Panc1 (cell line): ENCODE results near the gene SPATA21. TPM values are rescaled to one million over a fixed set of nuclear protein-coding genes. Genes with fewer than 3 reads are reported as not detected.

Experiments used
- ATAC-seq: fragments of 200-7000 bp; cut with Tn5 transposase; 2 replicates; pipeline ENCODE4 v1.9.1; 2020; ENCODE audit warnings: mild to moderate bottlenecking, moderate library complexity
- BruUV-seq: library from RNA; stranded (reverse); fragments of 400-500 nt; replicated peaks from 2 replicates; lab custom pipeline; 2021; lab: Mats Ljungman, UMichigan
- CTCF ChIA-PET: fragments of 300-600 bp; sonication (Branson Sonifier 250); formaldehyde crosslinking; loops from one replicate; lab custom pipeline; 2022; ENCODE audit warnings: antibody characterized with exemption; lab: Charles Lee
- POLR2A ChIA-PET: fragments of 300-600 bp; sonication (Branson Sonifier 250); formaldehyde crosslinking; loops from one replicate; lab custom pipeline; 2022; ENCODE audit warnings: antibody characterized with exemption; lab: Charles Lee
- DNase-seq: peaks from one replicate; pipeline ENCODE4 v3.0.0-alpha.2; 2010; ENCODE audit warnings: low read depth, low spot score
- H3K27ac ChIP-seq: 2 replicates; pipeline ENCODE4 v1.5.1; 2011; ENCODE audit warnings: mild to moderate bottlenecking, low read length, inconsistent platforms
- H3K27me3 ChIP-seq: fragments of 200-500 bp; sonication (Bioruptor generic); 2 replicates; pipeline ENCODE4 v1.6.0; 2014; ENCODE audit warnings: low read length, inconsistent platforms; ENCODE audit not compliant: control insufficient read depth, insufficient read depth
- H3K36me3 ChIP-seq: fragments of 200-500 bp; sonication (Bioruptor generic); 2 replicates; pipeline ENCODE4 v1.5.1; 2014; ENCODE audit warnings: inconsistent platforms, mild to moderate bottlenecking, low read length, moderate library complexity; ENCODE audit not compliant: control insufficient read depth, insufficient read depth
- H3K4me1 ChIP-seq: 2 replicates; pipeline ENCODE4 v1.5.1; 2011; ENCODE audit warnings: inconsistent platforms, mild to moderate bottlenecking, low read length, moderate library complexity; ENCODE audit not compliant: control insufficient read depth, insufficient read depth
- H3K4me3 ChIP-seq, 2 experiments: 2 replicates each; pipeline ENCODE4 v1.5.1; 2011 to 2012; ENCODE audit warnings: low read depth in 2 of 2, low read length in 2 of 2, mild to moderate bottlenecking in 2 of 2, inconsistent platforms in 1 of 2, moderate library complexity in 1 of 2
- H3K9me3 ChIP-seq: fragments of 200-500 bp; sonication (Bioruptor generic); 2 replicates; pipeline ENCODE4 v1.5.1; 2014; ENCODE audit warnings: low read depth, mild to moderate bottlenecking, inconsistent platforms, low read length, moderate library complexity; ENCODE audit not compliant: control insufficient read depth, insufficient read depth
- CTCF ChIP-seq: fragments of 450-650 bp; IDR thresholded peaks from 2 replicates; pipeline ENCODE4 v1.5.1; 2017; ENCODE audit warnings: mild to moderate bottlenecking
- POLR2AphosphoS5 ChIP-seq: IDR thresholded peaks from 2 replicates; pipeline ENCODE4 v1.6.1; 2012; ENCODE audit warnings: mild to moderate bottlenecking, low read depth, low read length, moderate library complexity
- REST ChIP-seq, 2 experiments: IDR thresholded peaks; 2 replicates each; pipeline ENCODE4 v1.6.1; 2011 to 2012; ENCODE audit warnings: low read depth in 2 of 2, control low read depth in 1 of 2, low read length in 1 of 2, mild to moderate bottlenecking in 1 of 2, moderate library complexity in 1 of 2; ENCODE audit not compliant: insufficient read depth in 1 of 2
- SIN3A ChIP-seq: IDR thresholded peaks from 2 replicates; pipeline ENCODE4 v1.6.1; 2012; ENCODE audit warnings: low read depth, mild to moderate bottlenecking, low read length, moderate library complexity, borderline replicate concordance; ENCODE audit not compliant: insufficient read depth
- TCF7L2 ChIP-seq: IDR thresholded peaks from 2 replicates; pipeline ENCODE4 v1.6.1; 2011; ENCODE audit warnings: mild to moderate bottlenecking, low read depth, low read length, inconsistent platforms
- in situ Hi-C: cut with HindIII; loops from 2 replicates; pipeline ENCODE4 v1.10.0; 2016; ENCODE audit warnings: low sequenced_read_pairs, low pct_unique_long_range_greater_than_20kb
- intact Hi-C: fragments of 100-400 bp; cut with micrococcal nuclease; formaldehyde crosslinking; loops from one replicate; pipeline ENCODE4 v1.10.0; 2022; ENCODE audit not compliant: unreplicated experiment
- total RNA-seq: library from RNA; stranded (reverse); gene quantifications from one replicate; pipeline ENCODE4 v1.2.1, GENCODE V29; 2021; ENCODE audit not compliant: unreplicated experiment

Gene SPATA21
- total RNA-seq, 1 experiment from 2014 or later = not detected

DNA sequence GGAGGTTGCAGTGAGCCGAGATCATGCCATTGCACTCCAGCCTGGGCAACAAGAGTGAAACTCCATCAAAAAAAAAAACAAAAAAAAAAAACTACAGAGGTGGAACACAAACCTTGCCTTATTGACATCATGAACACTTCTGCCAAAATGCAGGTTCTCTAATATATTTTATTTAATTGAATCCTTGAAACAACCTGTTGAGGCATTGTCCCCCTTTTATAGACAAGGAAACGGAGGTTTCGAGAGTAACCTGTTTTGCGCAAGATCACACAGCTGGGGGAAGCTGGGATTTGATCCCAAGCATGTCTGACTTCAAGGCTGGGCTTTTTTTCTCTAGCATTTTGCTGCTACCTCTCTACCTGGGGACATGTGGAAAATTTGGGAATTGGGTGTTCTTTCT lies 67.4 kb downstream of the SPATA21 start:
- ATAC-seq (no peak), DNase-seq (no peak)
- Histone ChIP-seq H3K4me1 (peaks cover 45% of the 10 kb centered on the region), H3K9me3 (no peaks in the 10 kb centered on the region), H3K27me3 (no peaks in the 10 kb centered on the region), H3K27ac (no peak overlapping the region), H3K36me3 (peaks cover 4% of the 10 kb centered on the region; the same call in 1 of the 2 replicates), H3K4me3 (no peak overlapping the region)
- ChIA-PET CTCF (interaction anchor here (0.6 kb wide), 1 partner anchor 11 kb away, joined by 11 read pairs; no protein-coding TSS in a partner anchor), POLR2A (interaction anchor here (0.6 to 1.1 kb wide), 2 partner anchors 17 to 65 kb away, joined by 7 to 8 read pairs; no protein-coding TSS in a partner anchor)
- TF ChIP-seq CTCF (no peak), SIN3A (no peak)
- in situ Hi-C loops (no loop called here), intact Hi-C loops (no loop called here)
- no TSS peak for BruUV-seq

DNA sequence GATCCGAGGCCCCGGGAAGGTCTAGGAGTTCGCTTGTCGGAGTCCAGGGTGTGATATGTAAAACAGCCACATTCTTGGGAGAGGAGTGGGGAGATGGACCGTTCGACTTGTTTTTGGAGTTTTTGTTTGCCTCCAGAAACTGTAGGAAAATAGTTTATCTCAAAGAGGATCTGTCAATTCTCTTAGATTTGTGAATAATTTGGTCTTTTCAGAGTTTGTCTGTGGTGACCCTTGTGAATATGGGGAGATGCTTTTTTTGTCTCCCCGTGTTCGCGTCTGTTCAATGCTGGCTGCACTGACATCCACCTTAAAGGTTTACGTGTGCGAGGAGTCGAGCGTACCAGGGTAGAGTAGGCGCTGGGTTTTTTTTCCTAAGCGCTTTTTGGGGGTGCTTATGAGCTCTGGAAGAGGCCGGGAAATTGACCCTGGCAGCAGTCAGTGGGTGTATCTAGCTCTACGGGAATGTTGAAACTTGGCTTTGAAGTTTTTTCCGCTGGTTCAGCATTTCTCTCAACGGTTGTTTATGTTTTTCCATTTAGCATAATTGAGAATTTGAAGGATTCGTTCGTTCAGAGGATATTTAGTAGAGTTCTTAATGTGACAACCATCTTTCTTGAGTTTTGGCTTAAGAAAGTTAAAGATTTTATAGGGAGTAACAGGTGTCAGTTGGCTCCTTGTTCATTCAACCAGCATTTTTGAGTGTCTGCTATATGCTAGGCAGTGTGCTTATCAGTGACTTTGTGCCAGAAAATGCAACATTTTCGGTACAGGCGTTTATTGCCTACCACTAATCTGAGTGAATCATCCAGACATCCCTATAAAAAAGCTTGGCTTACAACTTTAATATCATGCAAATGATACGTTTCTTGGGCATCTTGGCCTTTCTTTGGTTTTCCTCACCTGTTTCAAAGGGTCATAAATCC lies 69.0 kb downstream of the SPATA21 start:
- DNase-seq = no peak
- in situ Hi-C loops = no loop called here
- Histone ChIP-seq H3K4me1 (peaks cover 31% of the 10 kb centered on the region), H3K27me3 (no peaks in the 10 kb centered on the region), H3K27ac (peak overlapping the region; percentile 95), H3K4me3 (peak overlapping the region; percentile 84 to 96), H3K36me3 (peaks cover 4% of the 10 kb centered on the region; the same call in 1 of the 2 replicates), H3K9me3 (no peaks in the 10 kb centered on the region)
- ATAC-seq = peak; percentile 40
- intact Hi-C loops = no loop called here
- TF ChIP-seq POLR2AphosphoS5 (no peak), TCF7L2 (peak; percentile 80), SIN3A (no peak), CTCF (no peak), REST (IDR thresholded peaks at IDR 0.05; ENCODE audit: insufficient read depth in 1 of 2, low read depth in 2 of 2, low read length in 1 of 2) (no peak)
- CTCF ChIA-PET = no interaction called here
- POLR2A ChIA-PET = interaction anchor here (0.6 kb wide), 2 partner anchors 21 to 263 kb away, joined by 3 to 5 read pairs; no protein-coding TSS in a partner anchor
- BruUV-seq = no TSS peak
